ENCODE data around the gene PRMT3. TPM values are rescaled to one million over a fixed set of nuclear protein-coding genes. Genes with fewer than 3 reads are reported as not detected.
"Not testable (repeated sequence)": the region's sequence is repeated elsewhere in the genome, so short reads cannot be mapped to it uniquely, and the experiment has no call there.

The PRMT3 gene
- total RNA-seq, 3 donors from 2014 or later = 11.6 to 12.7 (median 11.8) TPM

DNA sequence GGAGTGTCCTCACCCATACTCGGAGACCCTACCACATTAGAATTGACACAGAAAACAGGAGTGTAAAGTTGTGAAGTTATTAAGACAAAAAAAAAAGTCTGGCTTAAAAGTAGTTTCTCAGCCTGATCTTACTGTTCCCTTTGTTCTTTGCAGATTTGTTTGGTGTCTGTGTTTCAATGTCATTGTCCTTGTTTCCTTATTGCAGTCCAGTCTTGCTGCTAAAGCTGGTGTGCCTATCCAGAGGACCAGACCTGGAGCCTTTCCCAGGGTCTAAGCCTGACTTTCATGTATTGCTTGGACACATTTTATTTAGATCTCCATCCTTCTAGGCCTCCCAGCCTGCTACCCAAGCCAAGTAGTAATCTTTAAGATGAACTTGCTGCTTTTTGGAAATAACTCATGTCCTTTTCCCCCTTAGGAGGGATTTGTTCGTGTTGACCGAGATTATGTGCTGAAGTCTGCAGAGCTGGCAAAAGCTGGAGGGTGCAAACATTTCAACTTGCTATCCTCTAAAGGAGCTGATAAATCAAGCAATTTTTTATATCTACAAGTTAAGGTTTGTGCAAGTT lies 11.3 kb upstream of the PRMT3 start:
- peak; percentile 53 for ATAC-seq
- Histone ChIP-seq H3K36me3 (ENCODE audit: low read depth) (no peaks in the 10 kb centered on the region), H3K4me3 (no peak overlapping the region), H3K9me3 (no peaks in the 10 kb centered on the region), H3K4me1 (ENCODE audit: low read depth) (no peaks in the 10 kb centered on the region)
- no peak for DNase-seq
- TF ChIP-seq, protein P1, sequence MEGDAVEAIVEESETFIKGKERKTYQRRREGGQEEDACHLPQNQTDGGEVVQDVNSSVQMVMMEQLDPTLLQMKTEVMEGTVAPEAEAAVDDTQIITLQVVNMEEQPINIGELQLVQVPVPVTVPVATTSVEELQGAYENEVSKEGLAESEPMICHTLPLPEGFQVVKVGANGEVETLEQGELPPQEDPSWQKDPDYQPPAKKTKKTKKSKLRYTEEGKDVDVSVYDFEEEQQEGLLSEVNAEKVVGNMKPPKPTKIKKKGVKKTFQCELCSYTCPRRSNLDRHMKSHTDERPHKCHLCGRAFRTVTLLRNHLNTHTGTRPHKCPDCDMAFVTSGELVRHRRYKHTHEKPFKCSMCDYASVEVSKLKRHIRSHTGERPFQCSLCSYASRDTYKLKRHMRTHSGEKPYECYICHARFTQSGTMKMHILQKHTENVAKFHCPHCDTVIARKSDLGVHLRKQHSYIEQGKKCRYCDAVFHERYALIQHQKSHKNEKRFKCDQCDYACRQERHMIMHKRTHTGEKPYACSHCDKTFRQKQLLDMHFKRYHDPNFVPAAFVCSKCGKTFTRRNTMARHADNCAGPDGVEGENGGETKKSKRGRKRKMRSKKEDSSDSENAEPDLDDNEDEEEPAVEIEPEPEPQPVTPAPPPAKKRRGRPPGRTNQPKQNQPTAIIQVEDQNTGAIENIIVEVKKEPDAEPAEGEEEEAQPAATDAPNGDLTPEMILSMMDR (IDR thresholded peaks at IDR 0.05) = no peak
- intact Hi-C loops (cut with DNase I, micrococcal nuclease) = no loop called here

DNA sequence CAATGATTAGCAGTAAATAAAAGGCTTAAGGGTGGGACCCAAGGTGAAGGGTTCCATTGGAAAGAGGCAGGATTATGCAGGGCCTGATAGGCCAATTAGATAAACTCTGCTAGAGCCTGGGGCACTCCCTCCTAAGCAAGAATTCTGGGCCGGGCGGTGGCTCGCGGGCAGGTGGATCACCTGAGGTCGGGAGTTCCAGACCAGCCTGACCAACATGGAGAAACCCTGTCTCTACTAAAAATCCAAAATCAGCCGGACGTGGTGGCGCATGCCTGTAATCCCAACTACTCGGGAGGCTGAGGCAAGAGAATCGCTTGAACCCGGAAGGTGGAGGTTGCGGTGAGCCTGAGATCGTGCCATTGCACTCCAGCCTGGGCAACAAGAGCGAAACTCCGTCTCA lies 1.5 kb upstream of the PRMT3 start:
- H3K4me1 ChIP-seq (ENCODE audit: low read depth); intact Hi-C loops (cut with DNase I, micrococcal nuclease); ATAC-seq; H3K9me3 ChIP-seq; H3K36me3 ChIP-seq (ENCODE audit: low read depth); H3K4me3 ChIP-seq; DNase-seq: not testable (repeated sequence)

- peaks cover 5% of the 10 kb centered on the region for H3K4me1 ChIP-seq (ENCODE audit: low read depth)
- intact Hi-C loops (cut with DNase I, micrococcal nuclease) = no loop called here
- no peaks in the 10 kb centered on the region for H3K9me3 ChIP-seq
- H3K4me3 ChIP-seq = peak overlapping the region; percentile 71
- peak; percentile 23 for ATAC-seq
- no peak for DNase-seq
- TF ChIP-seq, protein P1 (IDR thresholded peaks at IDR 0.05) = no peak
- peaks cover 3% of the 10 kb centered on the region for H3K36me3 ChIP-seq (ENCODE audit: low read depth)
These were observed 860 bp downstream of the PRMT3 start for GRCh38 chr11:20388096-20389055.

DNA sequence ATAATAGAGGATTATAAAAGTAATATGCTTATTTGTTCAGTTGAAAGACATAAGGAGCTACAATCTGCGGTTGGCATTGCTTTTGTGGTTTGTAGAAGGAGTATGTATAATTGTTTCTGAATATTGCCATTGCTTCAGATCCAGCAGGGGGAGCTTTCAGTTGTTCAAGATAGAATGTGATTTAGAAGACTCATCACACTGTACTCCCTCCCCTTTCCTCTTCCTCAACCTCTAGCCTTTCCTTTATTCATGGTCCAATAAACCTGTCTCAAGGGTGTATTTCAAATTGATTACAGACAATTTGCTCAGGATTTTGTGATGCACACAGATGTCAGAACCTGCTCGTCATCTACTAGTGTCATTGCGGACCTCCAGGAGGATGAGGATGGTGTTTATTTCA lies 9.8 kb downstream of the PRMT3 start:
- intact Hi-C loops (cut with DNase I, micrococcal nuclease) = no loop called here

DNA sequence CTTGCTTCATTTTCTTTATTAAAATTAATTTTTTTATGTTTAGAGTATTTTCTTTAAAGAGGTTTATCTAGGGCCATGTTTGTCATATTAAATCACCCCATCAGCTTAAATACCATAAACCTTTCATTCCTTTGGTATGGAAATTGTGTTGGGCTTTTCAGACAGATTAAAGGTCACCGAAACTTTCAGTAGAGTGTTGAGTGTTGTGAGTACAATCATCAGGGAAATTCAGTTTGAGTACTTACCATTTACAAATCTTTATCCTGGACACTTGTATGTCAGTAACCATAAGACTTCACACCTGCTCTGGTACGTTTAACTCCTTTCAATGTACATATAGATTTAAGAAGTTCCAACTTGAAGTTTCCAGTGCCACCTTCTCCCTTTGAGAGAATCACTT lies 12.0 kb downstream of the PRMT3 start:
- TF ChIP-seq, protein P1 (IDR thresholded peaks at IDR 0.05) = no peak
- no peak overlapping the region for H3K4me3 ChIP-seq
- H3K4me1 ChIP-seq (ENCODE audit: low read depth) = no peaks in the 10 kb centered on the region
- H3K9me3 ChIP-seq = no peaks in the 10 kb centered on the region
- ATAC-seq = no peak
- DNase-seq = no peak
- no peaks in the 10 kb centered on the region for H3K36me3 ChIP-seq (ENCODE audit: low read depth)
- intact Hi-C loops (cut with DNase I, micrococcal nuclease) = no loop called here

More for the DNA sequence above, 9.8 kb downstream of the PRMT3 start:
- Histone ChIP-seq H3K36me3 (ENCODE audit: low read depth) (no peaks in the 10 kb centered on the region), H3K4me1 (ENCODE audit: low read depth) (no peaks in the 10 kb centered on the region), H3K4me3 (no peak overlapping the region), H3K9me3 (no peaks in the 10 kb centered on the region)
- DNase-seq (peak in 1 of 3 donors; percentile 31), ATAC-seq (peak; percentile 66)
- TF ChIP-seq, protein P1 (IDR thresholded peaks at IDR 0.05) = peak; percentile 14

DNA sequence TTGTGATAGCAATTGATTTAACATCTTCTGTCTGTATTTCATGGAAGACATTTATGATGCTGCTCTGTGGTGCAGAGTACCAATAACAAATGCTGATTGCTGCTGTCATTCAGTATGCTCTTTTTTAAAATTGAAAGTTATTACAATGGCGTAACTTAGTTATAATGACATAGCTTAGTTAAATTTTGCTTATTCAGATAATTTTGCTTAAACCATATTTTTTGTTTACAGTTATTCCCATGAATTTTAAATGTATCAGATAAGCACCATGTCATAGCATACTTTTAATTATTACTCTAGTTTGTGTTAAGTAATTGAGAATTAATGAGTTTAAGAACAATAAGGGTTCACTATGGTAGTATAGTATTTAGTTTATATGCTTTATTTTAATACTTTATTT lies 15.5 kb downstream of the PRMT3 start:
- ATAC-seq = no peak
- H3K9me3 ChIP-seq = no peaks in the 10 kb centered on the region
- no peak overlapping the region for H3K4me3 ChIP-seq
- DNase-seq = no peak
- TF ChIP-seq, protein P1 (IDR thresholded peaks at IDR 0.05) = no peak
- H3K36me3 ChIP-seq (ENCODE audit: low read depth) = no peaks in the 10 kb centered on the region
- intact Hi-C loops (cut with DNase I, micrococcal nuclease) = no loop called here
- H3K4me1 ChIP-seq (ENCODE audit: low read depth) = no peaks in the 10 kb centered on the region

All from mucosa of descending colon (tissue), 3 donors.